PFSK-1 (cell line): ENCODE results near the gene ZNF22.

Source experiments
- POLR2AphosphoS5 ChIP-seq: IDR thresholded peaks from 2 replicates; pipeline ENCODE4 v1.6.1; 2012; ENCODE audit warnings: low read depth, mild to moderate bottlenecking, control low read depth, low read length, moderate library complexity
- TAF1 ChIP-seq: IDR thresholded peaks from 2 replicates; pipeline ENCODE4 v1.6.1; 2012; ENCODE audit warnings: low read length, control low read depth, borderline replicate concordance; ENCODE audit not compliant: insufficient read depth
- TF ChIP-seq, protein P1 (sequence below), 2 experiments: IDR thresholded peaks; 2 replicates each; pipeline versions ENCODE4 v1.6.1 to v1.8.0; 2011 to 2012; ENCODE audit warnings: low read depth in 2 of 2, low read length in 2 of 2, control low read depth in 1 of 2, inconsistent platforms in 1 of 2, mild to moderate bottlenecking in 1 of 2, moderate library complexity in 1 of 2; ENCODE audit not compliant: insufficient read depth in 1 of 2

DNA sequence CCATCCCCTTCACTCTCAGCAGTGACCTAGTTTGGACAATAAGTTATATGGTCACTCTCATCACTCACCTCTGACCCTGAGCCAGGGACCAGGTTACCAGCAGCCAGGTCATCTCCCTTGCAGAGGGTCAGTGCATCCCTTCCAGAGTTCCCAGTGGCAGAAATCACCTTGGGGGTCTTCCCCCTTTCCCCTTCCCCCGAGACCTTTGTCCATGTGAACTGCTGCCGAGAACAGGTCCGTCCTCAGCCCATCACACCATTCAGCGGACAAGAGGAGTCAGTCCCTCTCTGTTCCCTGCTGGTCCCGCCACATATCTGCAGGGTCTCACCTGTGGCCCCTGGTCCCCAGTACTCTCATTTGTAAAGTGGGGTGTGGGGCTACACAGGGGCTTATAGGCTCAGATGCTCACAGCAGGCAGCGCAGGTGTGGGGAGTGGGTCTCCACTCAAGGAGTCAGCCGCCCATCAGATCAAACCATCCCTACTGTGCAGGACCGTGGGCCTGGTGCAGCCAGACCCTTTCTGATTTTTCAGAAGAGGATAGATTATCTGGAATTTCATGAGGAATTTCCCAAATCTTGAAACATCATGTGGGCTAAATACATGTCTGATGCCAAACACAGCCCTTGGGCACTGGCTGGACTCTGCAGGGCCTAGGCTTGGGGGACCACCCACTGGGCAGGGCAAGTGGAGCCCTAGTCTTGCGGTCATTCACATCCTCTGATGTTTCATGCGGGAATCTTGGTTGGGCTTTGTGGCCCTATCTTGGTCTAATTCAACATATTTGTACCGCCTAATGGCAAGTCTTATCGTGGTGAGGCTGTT, 28.6 kb upstream of the ZNF22 start:
- TF ChIP-seq POLR2AphosphoS5 (no peak), TAF1 (no peak)
- TF ChIP-seq, protein P1, sequence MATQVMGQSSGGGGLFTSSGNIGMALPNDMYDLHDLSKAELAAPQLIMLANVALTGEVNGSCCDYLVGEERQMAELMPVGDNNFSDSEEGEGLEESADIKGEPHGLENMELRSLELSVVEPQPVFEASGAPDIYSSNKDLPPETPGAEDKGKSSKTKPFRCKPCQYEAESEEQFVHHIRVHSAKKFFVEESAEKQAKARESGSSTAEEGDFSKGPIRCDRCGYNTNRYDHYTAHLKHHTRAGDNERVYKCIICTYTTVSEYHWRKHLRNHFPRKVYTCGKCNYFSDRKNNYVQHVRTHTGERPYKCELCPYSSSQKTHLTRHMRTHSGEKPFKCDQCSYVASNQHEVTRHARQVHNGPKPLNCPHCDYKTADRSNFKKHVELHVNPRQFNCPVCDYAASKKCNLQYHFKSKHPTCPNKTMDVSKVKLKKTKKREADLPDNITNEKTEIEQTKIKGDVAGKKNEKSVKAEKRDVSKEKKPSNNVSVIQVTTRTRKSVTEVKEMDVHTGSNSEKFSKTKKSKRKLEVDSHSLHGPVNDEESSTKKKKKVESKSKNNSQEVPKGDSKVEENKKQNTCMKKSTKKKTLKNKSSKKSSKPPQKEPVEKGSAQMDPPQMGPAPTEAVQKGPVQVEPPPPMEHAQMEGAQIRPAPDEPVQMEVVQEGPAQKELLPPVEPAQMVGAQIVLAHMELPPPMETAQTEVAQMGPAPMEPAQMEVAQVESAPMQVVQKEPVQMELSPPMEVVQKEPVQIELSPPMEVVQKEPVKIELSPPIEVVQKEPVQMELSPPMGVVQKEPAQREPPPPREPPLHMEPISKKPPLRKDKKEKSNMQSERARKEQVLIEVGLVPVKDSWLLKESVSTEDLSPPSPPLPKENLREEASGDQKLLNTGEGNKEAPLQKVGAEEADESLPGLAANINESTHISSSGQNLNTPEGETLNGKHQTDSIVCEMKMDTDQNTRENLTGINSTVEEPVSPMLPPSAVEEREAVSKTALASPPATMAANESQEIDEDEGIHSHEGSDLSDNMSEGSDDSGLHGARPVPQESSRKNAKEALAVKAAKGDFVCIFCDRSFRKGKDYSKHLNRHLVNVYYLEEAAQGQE (IDR thresholded peaks at IDR 0.05; ENCODE audit: insufficient read depth in 1 of 2, low read depth in 2 of 2, low read length in 2 of 2), result no peak
